ENCODE measurements around the gene MSRB3. TPM values are rescaled to one million over a fixed set of nuclear protein-coding genes. Genes with fewer than 3 reads are reported as not detected.
"Not testable (repeated sequence)": the region's sequence is repeated elsewhere in the genome, so short reads cannot be mapped to it uniquely, and the experiment has no call there.

Gene MSRB3
- total and polyA plus RNA-seq, 7 donors, result 6.2 to 232 (median 159) TPM

DNA sequence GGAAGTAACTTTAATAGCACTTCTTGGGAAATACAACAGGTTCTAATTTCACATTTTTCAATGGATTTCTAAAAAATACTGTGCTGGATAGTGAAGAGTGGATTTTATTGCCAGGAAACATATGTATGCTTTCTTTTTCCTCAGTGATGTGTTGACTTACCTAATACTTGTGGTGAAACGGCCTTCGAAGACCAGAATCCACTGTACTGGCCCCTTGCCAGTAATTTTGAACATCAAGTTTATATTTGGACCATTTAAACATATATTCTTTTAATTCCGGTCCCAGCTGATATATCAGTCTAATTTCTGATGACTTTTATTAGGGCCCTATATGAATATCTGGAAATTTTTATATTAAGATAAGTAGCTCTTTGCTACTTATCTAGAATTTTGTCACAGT, 1.8 kb downstream of the MSRB3 start:
- H3K4me1 ChIP-seq, result peaks cover 0 to 63% (median 57%) of the 10 kb centered on the region in 4 donors

GRCh38 chr12:65282840-65283239, 4.4 kb downstream of the MSRB3 start:
- Histone ChIP-seq H3K27ac (peak overlapping the region in 2 of 4 donors; percentile 31 to 98), H3K4me3 (no peak overlapping the region), H3K4me1 (peaks cover 0 to 77% (median 64%) of the 10 kb centered on the region in 4 donors), H3K27me3 (no peaks in the 10 kb centered on the region), H3K36me3 (no peaks in the 10 kb centered on the region), H3K9me3 (no peaks in the 10 kb centered on the region)
- intact Hi-C loops (cut with DNase I), result no loop called here
- TF ChIP-seq EP300 (IDR thresholded peaks at IDR 0.05), result no peak
- no peak for TF ChIP-seq POLR2AphosphoS5 (IDR thresholded peaks at IDR 0.05)
- TF ChIP-seq, protein P1, sequence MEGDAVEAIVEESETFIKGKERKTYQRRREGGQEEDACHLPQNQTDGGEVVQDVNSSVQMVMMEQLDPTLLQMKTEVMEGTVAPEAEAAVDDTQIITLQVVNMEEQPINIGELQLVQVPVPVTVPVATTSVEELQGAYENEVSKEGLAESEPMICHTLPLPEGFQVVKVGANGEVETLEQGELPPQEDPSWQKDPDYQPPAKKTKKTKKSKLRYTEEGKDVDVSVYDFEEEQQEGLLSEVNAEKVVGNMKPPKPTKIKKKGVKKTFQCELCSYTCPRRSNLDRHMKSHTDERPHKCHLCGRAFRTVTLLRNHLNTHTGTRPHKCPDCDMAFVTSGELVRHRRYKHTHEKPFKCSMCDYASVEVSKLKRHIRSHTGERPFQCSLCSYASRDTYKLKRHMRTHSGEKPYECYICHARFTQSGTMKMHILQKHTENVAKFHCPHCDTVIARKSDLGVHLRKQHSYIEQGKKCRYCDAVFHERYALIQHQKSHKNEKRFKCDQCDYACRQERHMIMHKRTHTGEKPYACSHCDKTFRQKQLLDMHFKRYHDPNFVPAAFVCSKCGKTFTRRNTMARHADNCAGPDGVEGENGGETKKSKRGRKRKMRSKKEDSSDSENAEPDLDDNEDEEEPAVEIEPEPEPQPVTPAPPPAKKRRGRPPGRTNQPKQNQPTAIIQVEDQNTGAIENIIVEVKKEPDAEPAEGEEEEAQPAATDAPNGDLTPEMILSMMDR (IDR thresholded peaks at IDR 0.05), result no peak
- no peak for TF ChIP-seq POLR2A (IDR thresholded peaks at IDR 0.05)
- WGBS, 2 donors, result 83 to 96% methylated on average over 1 of the region's 1 CpG
- no peak for DNase-seq

More for the DNA sequence above, 1.8 kb downstream of the MSRB3 start:
- intact Hi-C loops (cut with DNase I), result no loop called here
- Histone ChIP-seq H3K27me3 (no peaks in the 10 kb centered on the region), H3K36me3 (no peaks in the 10 kb centered on the region), H3K27ac (peak overlapping the region in 3 of 4 donors; percentile 97 to 98 (median 98)), H3K9me3 (no peaks in the 10 kb centered on the region), H3K4me3 (peak overlapping the region in 3 of 4 donors; percentile 82 to 95 (median 91))
- TF ChIP-seq POLR2AphosphoS5 (IDR thresholded peaks at IDR 0.05) (no peak), EP300 (IDR thresholded peaks at IDR 0.05) (no peak), POLR2A (IDR thresholded peaks at IDR 0.05) (no peak)
- TF ChIP-seq, protein P1 (IDR thresholded peaks at IDR 0.05), result no peak
- no peak for DNase-seq
- WGBS, 2 donors, result 44 to 50% methylated on average over 3 of the region's 3 CpGs

GRCh38 chr12:65285532-65285931, 7.0 kb downstream of the MSRB3 start:
- H3K4me3 ChIP-seq, result not testable (repeated sequence)
- 89 to 95% methylated on average over 7 of the region's 7 CpGs for WGBS, 2 donors
- H3K4me1 ChIP-seq, result peaks cover 0 to 63% (median 57%) of the 10 kb centered on the region in 4 donors

DNA sequence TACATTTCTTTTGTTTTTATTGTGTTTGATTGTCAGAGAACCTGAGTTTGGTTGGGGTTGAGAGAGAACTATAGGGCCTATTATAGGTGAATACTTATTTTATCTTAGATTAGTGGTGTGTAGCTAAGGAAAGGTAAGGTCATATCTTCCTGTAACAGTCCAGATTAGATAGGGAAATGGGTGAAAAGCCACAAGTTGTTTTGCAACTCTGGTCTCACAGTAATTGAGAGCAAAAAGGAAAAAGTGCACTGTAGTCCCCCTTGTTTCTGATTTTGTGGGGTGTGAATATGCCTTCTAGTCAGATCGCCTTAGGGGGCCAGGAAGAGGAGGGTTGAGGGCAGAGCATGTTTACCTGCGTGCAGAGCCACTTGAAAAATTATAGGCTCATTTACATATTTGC, 8.9 kb downstream of the MSRB3 start:
- no peak overlapping the region for H3K4me3 ChIP-seq
- peaks cover 0 to 57% (median 51%) of the 10 kb centered on the region in 4 donors for H3K4me1 ChIP-seq

More at GRCh38 chr12:65285532-65285931, 7.0 kb downstream of the MSRB3 start:
- H3K27me3 ChIP-seq; intact Hi-C loops (cut with DNase I); H3K36me3 ChIP-seq; H3K9me3 ChIP-seq; DNase-seq; H3K27ac ChIP-seq: not testable (repeated sequence)

GRCh38 chr12:65292241-65292640, 13.8 kb downstream of the MSRB3 start:
- TF ChIP-seq, protein P1 (IDR thresholded peaks at IDR 0.05), result no peak
- no peak for TF ChIP-seq POLR2AphosphoS5 (IDR thresholded peaks at IDR 0.05)
- TF ChIP-seq POLR2A (IDR thresholded peaks at IDR 0.05), result no peak
- no peak for TF ChIP-seq EP300 (IDR thresholded peaks at IDR 0.05)
- peaks cover 0 to 58% (median 45%) of the 10 kb centered on the region in 4 donors for H3K4me1 ChIP-seq
- intact Hi-C loops (cut with DNase I), result no loop called here
- no peak overlapping the region for H3K4me3 ChIP-seq
- no peaks in the 10 kb centered on the region for H3K36me3 ChIP-seq
- WGBS, 2 donors, result 93 to 94% methylated on average over 2 of the region's 2 CpGs
- H3K27ac ChIP-seq, result no peak overlapping the region
- no peaks in the 10 kb centered on the region for H3K9me3 ChIP-seq
- DNase-seq, result no peak
- H3K27me3 ChIP-seq, result no peaks in the 10 kb centered on the region

More for the DNA sequence above, 8.9 kb downstream of the MSRB3 start:
- DNase-seq, result no peak
- intact Hi-C loops (cut with DNase I), result no loop called here
- H3K27me3 ChIP-seq, result no peaks in the 10 kb centered on the region
- no peaks in the 10 kb centered on the region for H3K36me3 ChIP-seq
- H3K9me3 ChIP-seq, result no peaks in the 10 kb centered on the region
- no peak for TF ChIP-seq POLR2A (IDR thresholded peaks at IDR 0.05)
- no peak for TF ChIP-seq EP300 (IDR thresholded peaks at IDR 0.05)
- TF ChIP-seq POLR2AphosphoS5 (IDR thresholded peaks at IDR 0.05), result no peak
- TF ChIP-seq, protein P1 (IDR thresholded peaks at IDR 0.05), result no peak
- H3K27ac ChIP-seq, result no peak overlapping the region
- 70 to 75% methylated on average over 2 of the region's 2 CpGs for WGBS, 2 donors
